K562 (cell line): ENCODE data around the gene PDGFA.

ENCODE experiments used
- BCL6 ChIP-seq: fragments of 250-450 bp; sonication (Bioruptor Pico); IDR thresholded peaks from 2 replicates; pipeline ENCODE4 v1.4.0; 2020
- LARP7 ChIP-seq: fragments of 450-650 bp; IDR thresholded peaks from 2 replicates; pipeline ENCODE4 v1.6.1; 2016
- PHF21A ChIP-seq: fragments of 450-650 bp; IDR thresholded peaks from 2 replicates; pipeline ENCODE4 v1.6.1; 2017; ENCODE audit warnings: low read depth, borderline replicate concordance
- SMARCC2 ChIP-seq: fragments of 450-650 bp; IDR thresholded peaks from 2 replicates; pipeline ENCODE4 v1.6.1; 2017; ENCODE audit warnings: antibody characterized with exemption, moderate library complexity, mild to moderate bottlenecking, low read depth
- SMC3 ChIP-seq: conservative IDR thresholded peaks from 2 replicates; pipeline ENCODE4 v1.6.1; 2011; ENCODE audit warnings: low read depth, low read length, improper control_type of control experiment; ENCODE audit not compliant: insufficient read depth

- TF ChIP-seq SMC3 (no peak), SMARCC2 (no peak), LARP7 (no peak), BCL6 (CRISPR knock-in tag) (no peak), PHF21A (no peak)
Measured at GRCh38 chr7:519484-520390, at the start of gene PDGFA.
